GM23338 (cell line): ENCODE data around the gene LIMCH1. TPM values are rescaled to one million over a fixed set of nuclear protein-coding genes. Genes with fewer than 3 reads are reported as not detected.

Experiments used
- ATAC-seq: fragments of 200-7000 bp; cut with Tn5 transposase; 3 replicates; pipeline ENCODE4 v1.9.1; 2020
- DNase-seq: peaks from one replicate; pipeline ENCODE4 v3.0.0-alpha.2; 2015; ENCODE audit warnings: low spot score
- H2AFZ ChIP-seq: fragments of 200-600 bp; sonication (generic); 2 replicates; pipeline ENCODE4 v1.8.0; 2016; ENCODE audit warnings: antibody characterized with exemption, mild to moderate bottlenecking, moderate library complexity
- H3F3A ChIP-seq: fragments of 200-600 bp; sonication (generic); replicated peaks from 2 replicates; pipeline ENCODE4 v1.8.0; 2017; ENCODE audit warnings: antibody characterized with exemption, mixed run types, low read depth
- H3K27ac ChIP-seq: fragments of 200-600 bp; sonication (generic); 2 replicates; pipeline ENCODE4 v1.6.1; 2016; ENCODE audit warnings: low read depth
- H3K27me3 ChIP-seq: fragments of 200-600 bp; sonication (generic); 2 replicates; pipeline ENCODE4 v1.8.0; 2016; ENCODE audit warnings: mild to moderate bottlenecking, mixed run types, moderate library complexity; ENCODE audit not compliant: insufficient read depth
- H3K36me3 ChIP-seq: fragments of 200-600 bp; sonication (generic); 2 replicates; pipeline ENCODE4 v1.8.0; 2016; ENCODE audit warnings: mild to moderate bottlenecking; ENCODE audit not compliant: insufficient read depth
- H3K4me1 ChIP-seq: fragments of 200-600 bp; sonication (generic); 2 replicates; pipeline ENCODE4 v1.8.0; 2016; ENCODE audit warnings: mild to moderate bottlenecking, moderate library complexity; ENCODE audit not compliant: insufficient read depth
- H3K4me2 ChIP-seq: fragments of 200-600 bp; sonication (generic); 2 replicates; pipeline ENCODE4 v1.7.1; 2017; ENCODE audit warnings: mixed run types
- H3K4me3 ChIP-seq: fragments of 200-600 bp; sonication (generic); 2 replicates; pipeline ENCODE4 v1.6.1; 2016; ENCODE audit warnings: mixed run types
- H3K79me2 ChIP-seq: fragments of 200-600 bp; sonication (generic); replicated peaks from 2 replicates; pipeline ENCODE4 v1.8.0; 2017; ENCODE audit warnings: mild to moderate bottlenecking; ENCODE audit not compliant: insufficient read depth
- H3K9me2 ChIP-seq: fragments of 200-600 bp; sonication (generic); 2 replicates; pipeline ENCODE4 v1.8.0; 2017; ENCODE audit not compliant: insufficient read depth
- H4K20me1 ChIP-seq: fragments of 200-600 bp; sonication (generic); replicated peaks from 2 replicates; pipeline ENCODE4 v1.8.0; 2017; ENCODE audit warnings: mild to moderate bottlenecking; ENCODE audit not compliant: insufficient read depth
- H3K27ac Mint-ChIP-seq: 2 replicates; pipeline ENCODE4 v1.8.0; 2020; ENCODE audit warnings: inconsistent platforms, mild to moderate bottlenecking, moderate library complexity, mixed read lengths
- H3K27me3 Mint-ChIP-seq: 3 replicates; pipeline ENCODE4 v1.8.0; 2022; ENCODE audit warnings: low read depth, mild to moderate bottlenecking, moderate library complexity, mixed read lengths, inconsistent platforms; ENCODE audit not compliant: insufficient read depth, poor library complexity
- H3K36me3 Mint-ChIP-seq: 3 replicates; pipeline ENCODE4 v1.8.0; 2021; ENCODE audit warnings: low read depth, mild to moderate bottlenecking, inconsistent platforms, moderate library complexity, mixed read lengths
- H3K4me1 Mint-ChIP-seq: 3 replicates; pipeline ENCODE4 v1.8.0; 2020; ENCODE audit warnings: mild to moderate bottlenecking, inconsistent platforms, mixed read lengths
- H3K4me3 Mint-ChIP-seq: 3 replicates; pipeline ENCODE4 v1.8.0; 2021; ENCODE audit warnings: moderate library complexity, mild to moderate bottlenecking, inconsistent platforms, mixed read lengths
- H3K9me3 Mint-ChIP-seq: 3 replicates; pipeline ENCODE4 v1.8.0; 2020; ENCODE audit warnings: moderate library complexity, mild to moderate bottlenecking, inconsistent platforms, mixed read lengths
- CREB1 ChIP-seq: fragments of 250-450 bp; sonication (Bioruptor Pico); IDR thresholded peaks from 2 replicates; pipeline ENCODE4 v1.5.0; 2020; ENCODE audit warnings: low read depth, mild to moderate bottlenecking, moderate library complexity
- ETS1 ChIP-seq: IDR thresholded peaks from 2 replicates; pipeline ENCODE4 v1.6.1; 2016; ENCODE audit warnings: antibody characterized with exemption
- EZH2 ChIP-seq: fragments of 200-600 bp; sonication (generic); IDR thresholded peaks from one replicate; pipeline ENCODE4 v1.8.0; 2017; ENCODE audit warnings: antibody characterized with exemption, mild to moderate bottlenecking, low read depth; ENCODE audit not compliant: unreplicated experiment
- EZH2phosphoT487 ChIP-seq: fragments of 200-600 bp; sonication (generic); IDR thresholded peaks from one replicate; pipeline ENCODE4 v1.8.1; 2018; ENCODE audit warnings: antibody characterized with exemption; ENCODE audit not compliant: unreplicated experiment
- JUNB ChIP-seq: IDR thresholded peaks from one replicate; pipeline ENCODE4 v1.6.1; 2016; ENCODE audit warnings: antibody characterized with exemption; ENCODE audit not compliant: unreplicated experiment
- NANOG ChIP-seq: IDR thresholded peaks from 2 replicates; pipeline ENCODE4 v1.6.1; 2016; ENCODE audit warnings: antibody characterized with exemption, borderline replicate concordance
- POLR2AphosphoS5 ChIP-seq: IDR thresholded peaks from 2 replicates; pipeline ENCODE4 v1.6.1; 2016; ENCODE audit warnings: antibody characterized with exemption, low read depth
- REST ChIP-seq: IDR thresholded peaks from one replicate; pipeline ENCODE4 v1.6.1; 2018; ENCODE audit warnings: antibody characterized with exemption; ENCODE audit not compliant: unreplicated experiment
- STAT1 ChIP-seq: IDR thresholded peaks from one replicate; pipeline ENCODE4 v1.6.1; 2016; ENCODE audit warnings: antibody characterized with exemption; ENCODE audit not compliant: unreplicated experiment
- ZNF114 ChIP-seq: fragments of 250-450 bp; sonication (Bioruptor Pico); IDR thresholded peaks from 2 replicates; pipeline ENCODE4 v1.5.0; 2020; ENCODE audit warnings: mild to moderate bottlenecking, moderate library complexity
- ZNF331 ChIP-seq: fragments of 250-450 bp; sonication (Bioruptor Pico); IDR thresholded peaks from 2 replicates; pipeline ENCODE4 v1.5.0; 2020; ENCODE audit warnings: low read depth, mild to moderate bottlenecking, moderate library complexity
- polyA plus RNA-seq: library from polyadenylated mRNA; unstranded; fragments of >200 nt; fragmentation: Nextera tagmentation; extraction: Ambion mirVana; gene quantifications from 2 replicates; pipeline ENCODE4 v1.2.1, GENCODE V29; 2016
- total RNA-seq: library from RNA; depleted of rRNA; stranded (reverse); fragments of >200 nt; shearing (Covaris generic); gene quantifications from 2 replicates; pipeline ENCODE4 v1.2.3, GENCODE V29; 2014
- TF ChIP-seq, protein P1 (sequence below), 2 experiments: fragments of 200-600 bp in 1 of 2; sonication (generic) in 1 of 2; conservative IDR thresholded peaks; 2 replicates each; pipeline versions ENCODE4 v1.5.1 to v1.6.1; 2016 to 2017; ENCODE audit warnings: antibody characterized with exemption in 2 of 2, low read depth in 2 of 2, mild to moderate bottlenecking in 2 of 2, moderate library complexity in 1 of 2

The LIMCH1 gene
- total and polyA plus RNA-seq, 2 experiments from 2014 or later = 1.5 TPM

- H3K79me2 ChIP-seq = no peaks in the 10 kb centered on the region
- H3K4me3 ChIP-seq = peak overlapping the region; percentile 53
- Mint-ChIP-seq H3K27ac (no peak overlapping the region; the same call in 1 of the 2 replicates), H3K4me1 (peaks cover 17% of the 10 kb centered on the region), H3K27me3 (peaks cover 9% of the 10 kb centered on the region), H3K36me3 (no peaks in the 10 kb centered on the region), H3K4me3 (peak overlapping the region; percentile 66), H3K9me3 (no peaks in the 10 kb centered on the region)
- H4K20me1 ChIP-seq = no peaks in the 10 kb centered on the region
- TF ChIP-seq ETS1 (no peak), ZNF114 (no peak), POLR2AphosphoS5 (no peak), JUNB (no peak), EZH2phosphoT487 (no peak), CREB1 (CRISPR knock-in tag) (peak; percentile 48; the same call in 1 of the 2 replicates), REST (no peak), EZH2 (no peak), NANOG (no peak), ZNF331 (CRISPR knock-in tag) (no peak), STAT1 (no peak)
- TF ChIP-seq, protein P1, sequence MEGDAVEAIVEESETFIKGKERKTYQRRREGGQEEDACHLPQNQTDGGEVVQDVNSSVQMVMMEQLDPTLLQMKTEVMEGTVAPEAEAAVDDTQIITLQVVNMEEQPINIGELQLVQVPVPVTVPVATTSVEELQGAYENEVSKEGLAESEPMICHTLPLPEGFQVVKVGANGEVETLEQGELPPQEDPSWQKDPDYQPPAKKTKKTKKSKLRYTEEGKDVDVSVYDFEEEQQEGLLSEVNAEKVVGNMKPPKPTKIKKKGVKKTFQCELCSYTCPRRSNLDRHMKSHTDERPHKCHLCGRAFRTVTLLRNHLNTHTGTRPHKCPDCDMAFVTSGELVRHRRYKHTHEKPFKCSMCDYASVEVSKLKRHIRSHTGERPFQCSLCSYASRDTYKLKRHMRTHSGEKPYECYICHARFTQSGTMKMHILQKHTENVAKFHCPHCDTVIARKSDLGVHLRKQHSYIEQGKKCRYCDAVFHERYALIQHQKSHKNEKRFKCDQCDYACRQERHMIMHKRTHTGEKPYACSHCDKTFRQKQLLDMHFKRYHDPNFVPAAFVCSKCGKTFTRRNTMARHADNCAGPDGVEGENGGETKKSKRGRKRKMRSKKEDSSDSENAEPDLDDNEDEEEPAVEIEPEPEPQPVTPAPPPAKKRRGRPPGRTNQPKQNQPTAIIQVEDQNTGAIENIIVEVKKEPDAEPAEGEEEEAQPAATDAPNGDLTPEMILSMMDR (conservative IDR thresholded peaks at IDR 0.05; ENCODE audit: low read depth in 2 of 2) = peak; percentile 79 to 97
- no peak overlapping the region for H3K27ac ChIP-seq
- peak overlapping the region; percentile 78 for H3K4me2 ChIP-seq
- DNase-seq (peak; percentile 90), ATAC-seq (peak; percentile 99)
- H2AFZ ChIP-seq = peak overlapping the region; percentile 94
- no peaks in the 10 kb centered on the region for H3F3A ChIP-seq
- peaks cover 12% of the 10 kb centered on the region for H3K4me1 ChIP-seq
- H3K9me2 ChIP-seq = no peaks in the 10 kb centered on the region; the same call in 1 of the 2 replicates
- no peaks in the 10 kb centered on the region for H3K36me3 ChIP-seq
- H3K27me3 ChIP-seq = peaks cover 11% of the 10 kb centered on the region
Measured at GRCh38 chr4:41644288-41644914, 106.4 kb downstream of the LIMCH1 start.
